K562 (cell line): ENCODE measurements around the gene KPTN. TPM values are rescaled to one million over a fixed set of nuclear protein-coding genes. Genes with fewer than 3 reads are reported as not detected.

ENCODE experiments used
- HBP1 ChIP-seq: fragments of 450-650 bp; formaldehyde crosslinking; IDR thresholded peaks from 2 replicates; pipeline ENCODE4 v1.4.0; 2022; ENCODE audit warnings: missing genetic modification characterization
- HINFP ChIP-seq: fragments of 450-650 bp; conservative IDR thresholded peaks from 2 replicates; pipeline ENCODE4 v1.6.1; 2016; ENCODE audit warnings: missing genetic modification characterization, low read depth, mild to moderate bottlenecking, control low read depth, missing compliant biosample characterization
- MLLT1 ChIP-seq, 2 experiments: fragments of 450-650 bp; IDR thresholded peaks; 2 replicates each; pipeline ENCODE4 v1.6.1; 2016
- NR1H2 ChIP-seq: sonication (generic); formaldehyde crosslinking; IDR thresholded peaks from 2 replicates; pipeline ENCODE4 v1.4.0; 2020; ENCODE audit warnings: mild to moderate bottlenecking, missing genetic modification reagents
- OTX1 ChIP-seq: fragments of 450-650 bp; formaldehyde crosslinking; IDR thresholded peaks from 2 replicates; pipeline ENCODE4 v1.4.0; 2022; ENCODE audit warnings: mild to moderate bottlenecking
- PCBP1 ChIP-seq: fragments of 200-400 bp; formaldehyde crosslinking; IDR thresholded peaks from 2 replicates; pipeline ENCODE4 v1.6.1; 2018; ENCODE audit warnings: mild to moderate bottlenecking, low read depth, low read length; ENCODE audit not compliant: poor library complexity, severe bottlenecking
- POLR2G ChIP-seq: fragments of 200-400 bp; formaldehyde crosslinking; IDR thresholded peaks from 2 replicates; pipeline ENCODE4 v1.6.1; 2017; ENCODE audit warnings: low read depth, mild to moderate bottlenecking, antibody characterized with exemption, low read length, moderate library complexity
- THRB ChIP-seq: fragments of 450-650 bp; formaldehyde crosslinking; conservative IDR thresholded peaks from 2 replicates; pipeline ENCODE4 v1.4.0; 2022; ENCODE audit warnings: mild to moderate bottlenecking, missing genetic modification characterization
- ZBTB26 ChIP-seq: fragments of 450-650 bp; formaldehyde crosslinking; IDR thresholded peaks from 2 replicates; pipeline ENCODE4 v1.4.0; 2022; ENCODE audit warnings: missing genetic modification characterization
- ZNF740 ChIP-seq, 3 experiments: fragments of 200-800 bp in 1 of 3; sonication (Bioruptor generic) in 1 of 3; sonication (generic) in 1 of 3; formaldehyde crosslinking in 1 of 3; IDR thresholded peaks; 2 replicates each; pipeline versions ENCODE4 v1.6.1 to v1.8.0; 2016 to 2022; ENCODE audit warnings: mild to moderate bottlenecking in 2 of 3, missing compliant biosample characterization in 2 of 3, missing genetic modification characterization in 2 of 3, missing genetic modification reagents in 1 of 3
- polyA plus RNA-seq, 8 experiments: library from polyadenylated mRNA; depleted of rRNA in 4 of 8; stranded (reverse) in 5 of 8; unstranded in 3 of 8; fragments of >200 nt; fragmentation: Nextera tagmentation in 2 of 8; fragmentation: Illumina TruSeq in 1 of 8; extraction: Ambion mirVana in 2 of 8; extraction: Trizol in 1 of 8; gene quantifications; 2 replicates each; pipeline versions ENCODE4 v1.2.1 to v1.2.3, GENCODE V29; 2011 to 2014; ENCODE audit warnings: inconsistent platforms in 1 of 8, missing spikeins in 1 of 8
- total RNA-seq, 7 experiments: library from RNA; depleted of rRNA in 6 of 7; stranded (reverse); fragments of >200 nt in 6 of 7; fragmentation: Illumina TruSeq in 2 of 7; extraction: Trizol in 2 of 7; gene quantifications; 2 replicates each; pipeline versions ENCODE4 v1.2.1 to v1.2.3, GENCODE V29; 2011 to 2021; ENCODE audit warnings: low replicate concordance in 1 of 7

The KPTN gene
- total and polyA plus RNA-seq, 9 of the 15 experiments (the other 6 are each of a cell fraction or from before 2014, with no cell fraction given) = 0.56 to 18.2 (median 8.5) TPM

- TF ChIP-seq THRB (CRISPR knock-in tag) (0 out of 2 replicates have a peak, but pooled peaks have one; percentile 77), HINFP (no peak), ZBTB26 (CRISPR knock-in tag) (peak; percentile 79; the same call in 1 of the 2 replicates), PCBP1 (no peak), MLLT1 (IDR thresholded peaks at IDR 0.05) (0 out of 4 replicates have a peak, but pooled peaks of 1 of the 2 experiments have one; percentile 36), POLR2G (0 out of 2 replicates have a peak, but pooled peaks have one; percentile 16), ZNF740 (CRISPR knock-in tag; IDR thresholded peaks at IDR 0.05) (peak; percentile 78), ZNF740 (tag; IDR thresholded peaks at IDR 0.05) (no peak), HBP1 (CRISPR knock-in tag) (peak; percentile 81; the same call in 1 of the 2 replicates), OTX1 (CRISPR knock-in tag) (0 out of 2 replicates have a peak, but pooled peaks have one; percentile 46), NR1H2 (CRISPR knock-in tag) (no peak)
Observed at GRCh38 chr19:47490031-47490430, 6.0 kb upstream of the KPTN start (continued).
